Posterior vena cava (tissue), 2 donors: ENCODE results near the gene PRDX1. TPM values are rescaled to one million over a fixed set of nuclear protein-coding genes. Genes with fewer than 3 reads are reported as not detected.
"Not testable (repeated sequence)": the region's sequence is repeated elsewhere in the genome, so short reads cannot be mapped to it uniquely, and the experiment has no call there.

Experiments
- DNase-seq: peaks from one replicate; pipeline ENCODE4 v3.0.0-alpha.2; 2020; ENCODE audit warnings: low spot score
- intact Hi-C, 2 donors: fragments of 100-400 bp; cut with DNase I; formaldehyde crosslinking; loops; one replicate each; pipeline versions ENCODE4 v1.14.1 to v1.14.2; 2022 to 2023
- total RNA-seq, 2 donors: library from RNA; stranded (reverse); fragmentation: NEBNext Ultra II Directional; extraction: Animal tissue kit (Norgen Biotek cat#: 25700); gene quantifications; one replicate each; pipeline ENCODE4 v1.2.1, GENCODE V29; 2021
- donor health status: DM: yes; HTN: yes; CAD: no.
- donor health status: DM: yes; HTN: yes; CAD: no.

PRDX1 gene
- total RNA-seq, 2 donors from 2014 or later, result 255 to 329 TPM

GRCh38 chr1:45489379-45489778 is 32.3 kb downstream of the PRDX1 start:
- DNase-seq, intact Hi-C loops: not testable (repeated sequence)

- intact Hi-C loops, result no loop called here
Measured at GRCh38 chr1:45488666-45489377, 32.9 kb downstream of the PRDX1 start.

GRCh38 chr1:45485949-45486348 is 35.7 kb downstream of the PRDX1 start:
- intact Hi-C loops, result no loop called here
- no peak for DNase-seq

More at GRCh38 chr1:45488666-45489377, 32.9 kb downstream of the PRDX1 start:
- DNase-seq, result no peak

GRCh38 chr1:45479039-45479748 is 42.5 kb downstream of the PRDX1 start:
- intact Hi-C loops, result no loop called here
- DNase-seq, result no peak

- intact Hi-C loops, result no loop called here
- no peak for DNase-seq
Measured at GRCh38 chr1:45478121-45478814, 43.4 kb downstream of the PRDX1 start.

- no peak for DNase-seq
- intact Hi-C loops, result no loop called here
Measured at GRCh38 chr1:45477646-45478045, 44.0 kb downstream of the PRDX1 start.

- DNase-seq, intact Hi-C loops: not testable (repeated sequence)
Measured at GRCh38 chr1:45474194-45474593, 47.5 kb downstream of the PRDX1 start.

- intact Hi-C loops, result no loop called here
- DNase-seq, result no peak
Measured at GRCh38 chr1:45473302-45473701, 48.4 kb downstream of the PRDX1 start.

GRCh38 chr1:45470306-45470798 is 51.3 kb downstream of the PRDX1 start:
- intact Hi-C loops, result no loop called here

GRCh38 chr1:45467353-45467752 is 54.3 kb downstream of the PRDX1 start:
- DNase-seq, intact Hi-C loops: not testable (repeated sequence)

More at GRCh38 chr1:45470306-45470798, 51.3 kb downstream of the PRDX1 start:
- no peak for DNase-seq

GRCh38 chr1:45465277-45465676 is 56.4 kb downstream of the PRDX1 start:
- DNase-seq, result no peak
- intact Hi-C loops, result no loop called here

Other genes starting within 250 kb of the PRDX1 start
- gene HPDL, start 195.0 kb downstream of the PRDX1 start, total RNA-seq, result under 1 TPM; 0.38 to 0.83 TPM
- gene TOE1, start 181.7 kb downstream of the PRDX1 start, total RNA-seq, result 1 to 10 TPM; 5.8 to 7.0 TPM
- 10 to 100 TPM; 15.1 to 15.7 TPM for gene MUTYH, start 181.4 kb downstream of the PRDX1 start, total RNA-seq
- gene TESK2, start 30.7 kb downstream of the PRDX1 start, total RNA-seq, result 1 to 10 TPM; 2.8 to 3.0 TPM
- gene CCDC163, start 21.8 kb downstream of the PRDX1 start, total RNA-seq, result 1 to 10 TPM; 2.5 to 2.9 TPM
- 1 to 10 TPM; 2.8 to 3.9 TPM for gene MMACHC, start 21.6 kb downstream of the PRDX1 start, total RNA-seq
- gene AKR1A1, start 28.9 kb upstream of the PRDX1 start, total RNA-seq, result 100 to 1,000 TPM in 1 of 2 donors, 10 to 100 TPM in 1; 97.2 to 119 TPM
- 10 to 100 TPM; 36.7 to 45.5 TPM for gene NASP, start 62.2 kb upstream of the PRDX1 start, total RNA-seq
- 1 to 10 TPM; 1.5 to 2.3 TPM for gene CCDC17, start 102.2 kb upstream of the PRDX1 start, total RNA-seq
- gene GPBP1L1, start 164.6 kb upstream of the PRDX1 start, total RNA-seq, result 10 to 100 TPM; 75.9 to 83.4 TPM
- gene TMEM69, start 166.3 kb upstream of the PRDX1 start, total RNA-seq, result 10 to 100 TPM; 10.5 to 12.6 TPM
- 10 to 100 TPM; 11.3 to 13.1 TPM for gene IPP, start 228.8 kb upstream of the PRDX1 start, total RNA-seq